GM12878 (cell line): ENCODE data around the gene C1QTNF8. TPM values are rescaled to one million over a fixed set of nuclear protein-coding genes. Genes with fewer than 3 reads are reported as not detected.

ENCODE experiments used
- ATAC-seq: fragments of 200-7000 bp; cut with Tn5 transposase; 3 replicates; pipeline ENCODE4 v1.9.1; 2020; ENCODE audit warnings: mild to moderate bottlenecking, moderate library complexity
- BruUV-seq: library from RNA; stranded (reverse); fragments of 400-500 nt; replicated peaks from 2 replicates; lab custom pipeline; 2021; lab: Mats Ljungman, UMichigan
- CTCF ChIA-PET: fragments of 300-600 bp; sonication (Branson Sonifier 250); formaldehyde crosslinking; extraction: SDS; loops from one replicate; lab custom pipeline; 2021; ENCODE audit warnings: inconsistent platforms; lab: Yijun Ruan, JAX
- POLR2A ChIA-PET: fragments of 350-600 bp; formaldehyde crosslinking; extraction: SDS; loops from one replicate; lab custom pipeline; 2021; ENCODE audit warnings: inconsistent platforms; lab: Charles Lee
- RAD21 ChIA-PET: fragments of 300-600 bp; sonication (Branson Sonifier 250); formaldehyde crosslinking; loops from one replicate; lab custom pipeline; 2023; ENCODE audit warnings: antibody characterized with exemption; ENCODE audit not compliant: unreplicated experiment; lab: Charles Lee
- SMC1A ChIA-PET: fragments of 300-600 bp; sonication (Branson Sonifier 250); formaldehyde crosslinking; loops from one replicate; lab custom pipeline; 2023; ENCODE audit not compliant: unreplicated experiment, uncharacterized antibody; lab: Charles Lee
- DNase-seq: peaks from one replicate; pipeline ENCODE4 v3.0.0-alpha.2; 2011; ENCODE audit warnings: low read depth, low spot score
- FAIRE-seq: peaks from 3 replicates; lab custom pipeline; 2011; peaks lifted over from hg19 to GRCh38; lab: Jason Lieb, UNC
- H2AFZ ChIP-seq: 2 replicates; pipeline ENCODE4 v1.6.0; 2011; ENCODE audit warnings: low read depth, low read length, control low read depth; ENCODE audit not compliant: control insufficient read depth
- H3K27ac ChIP-seq: 2 replicates; pipeline ENCODE4 v1.5.1; 2011; ENCODE audit warnings: control low read depth; ENCODE audit not compliant: control insufficient read depth, insufficient read depth
- H3K27me3 ChIP-seq, 2 experiments: replicated peaks in 1 of 2; 2 replicates each; pipeline versions ENCODE4 v1.6.0 to v1.6.1; 2011; ENCODE audit warnings: low read length in 1 of 2; ENCODE audit not compliant: control insufficient read depth in 2 of 2, insufficient read depth in 2 of 2
- H3K36me3 ChIP-seq, 2 experiments: 2 replicates each; pipeline ENCODE4 v1.5.1; 2011; ENCODE audit warnings: low read length in 1 of 2; ENCODE audit not compliant: control insufficient read depth in 2 of 2, insufficient read depth in 2 of 2
- H3K4me1 ChIP-seq: 2 replicates; pipeline ENCODE4 v1.6.1; 2011; ENCODE audit warnings: mild to moderate bottlenecking, low read length, moderate library complexity, mixed read lengths; ENCODE audit not compliant: control insufficient read depth, insufficient read depth
- H3K4me2 ChIP-seq: 2 replicates; pipeline ENCODE4 v1.6.0; 2011; ENCODE audit warnings: control low read depth; ENCODE audit not compliant: control insufficient read depth, insufficient read depth
- H3K4me3 ChIP-seq: fragments of 200-600 bp; sonication (generic); 2 replicates; pipeline ENCODE4 v1.5.1; 2016
- H3K79me2 ChIP-seq: 2 replicates; pipeline ENCODE4 v1.6.0; 2011; ENCODE audit warnings: low read length; ENCODE audit not compliant: control insufficient read depth, insufficient read depth
- H3K9ac ChIP-seq: 2 replicates; pipeline ENCODE4 v1.8.0; 2011; ENCODE audit warnings: low read length, control low read depth, mixed read lengths; ENCODE audit not compliant: control insufficient read depth, insufficient read depth
- H3K9me3 ChIP-seq: replicated peaks from 3 replicates; pipeline ENCODE4 v1.5.1; 2011; ENCODE audit warnings: mild to moderate bottlenecking, low read length; ENCODE audit not compliant: control insufficient read depth, insufficient read depth
- H4K20me1 ChIP-seq: 2 replicates; pipeline ENCODE4 v1.6.0; 2011; ENCODE audit not compliant: control insufficient read depth, insufficient read depth
- CUX1 ChIP-seq: IDR thresholded peaks from 2 replicates; pipeline ENCODE4 v1.6.1; 2012; ENCODE audit warnings: improper control_type of control experiment, low read depth, low read length; ENCODE audit not compliant: insufficient replicate concordance
- POLR2AphosphoS2 ChIP-seq: IDR thresholded peaks from 2 replicates; pipeline ENCODE4 v1.6.1; 2011; ENCODE audit warnings: low read depth, mild to moderate bottlenecking, low read length, improper control_type of control experiment, moderate library complexity
- RBBP5 ChIP-seq: fragments of 200-600 bp; sonication (generic); conservative IDR thresholded peaks from 2 replicates; pipeline ENCODE4 v1.6.1; 2016
- SMARCA5 ChIP-seq: fragments of 450-650 bp; IDR thresholded peaks from 2 replicates; pipeline ENCODE4 v1.6.1; 2017; ENCODE audit warnings: mild to moderate bottlenecking
- TCF12 ChIP-seq: IDR thresholded peaks from 2 replicates; pipeline ENCODE4 v1.6.1; 2011; ENCODE audit warnings: low read depth, mild to moderate bottlenecking, low read length
- YBX1 ChIP-seq: fragments of 450-650 bp; IDR thresholded peaks from 2 replicates; pipeline ENCODE4 v1.6.1; 2016; ENCODE audit warnings: antibody characterized with exemption
- ZBED1 ChIP-seq: IDR thresholded peaks from 2 replicates; pipeline ENCODE4 v1.6.1; 2016; ENCODE audit warnings: borderline replicate concordance
- WGBS: methylation state at CpG from one replicate; pipeline ENCODE4 v1.1.6; 2016; ENCODE audit warnings: low lambda C conversion rate; ENCODE audit not compliant: insufficient replicate concordance, insufficient coverage; ENCODE audit errors: missing lambda C conversion rate; 5-methylcytosine and 5-hydroxymethylcytosine counted together
- in situ Hi-C: fragments of 300-500 bp; cut with MboI; formaldehyde crosslinking; loops from 9 replicates; pipeline ENCODE4 v1.14.3; 2018; ENCODE audit warnings: mixed read lengths
- intact Hi-C: fragments of 100-400 bp; cut with micrococcal nuclease; formaldehyde crosslinking; loops from one replicate; pipeline ENCODE4 v1.14.2; 2022; ENCODE audit not compliant: unreplicated experiment
- polyA plus RNA-seq, 11 experiments: library from polyadenylated mRNA; depleted of rRNA in 4 of 11; unstranded in 6 of 11; stranded (reverse) in 5 of 11; fragments of >200 nt; fragmentation: Nextera tagmentation in 4 of 11; fragmentation: Illumina TruSeq in 1 of 11; extraction: Ambion mirVana in 4 of 11; extraction: Trizol in 1 of 11; gene quantifications; 1 replicate in 1 of 11; 2 replicates in 10 of 11; pipeline versions ENCODE4 v1.2.1 to v1.2.3, GENCODE V29; 2011 to 2016; ENCODE audit warnings: inconsistent platforms in 2 of 11, missing spikeins in 2 of 11, low read depth in 1 of 11
- total RNA-seq, 4 experiments: library from RNA; depleted of rRNA in 3 of 4; stranded (reverse); fragments of >200 nt in 3 of 4; fragmentation: Illumina TruSeq in 1 of 4; extraction: Trizol in 1 of 4; gene quantifications; 2 replicates each; pipeline versions ENCODE4 v1.2.1 to v1.2.3, GENCODE V29; 2013 to 2021

Gene C1QTNF8
- total and polyA plus RNA-seq, 10 of the 15 experiments (the other 5 are each of a cell fraction or from before 2014, with no cell fraction given), result not detected

- no peak for FAIRE-seq
- no peak overlapping the region for H3K4me3 ChIP-seq
- H3K4me2 ChIP-seq, result no peak overlapping the region
- ChIA-PET RAD21 (no interaction called here), SMC1A (no interaction called here), CTCF (no interaction called here), POLR2A (no interaction called here)
- H3K4me1 ChIP-seq, result no peaks in the 10 kb centered on the region
- no peaks in the 10 kb centered on the region for H3K79me2 ChIP-seq
- DNase-seq, result no peak
- H3K36me3 ChIP-seq, result no peaks in the 10 kb centered on the region
- no peak for ATAC-seq
- WGBS, result 6% methylated on average over 34 of the region's 35 CpGs
- H3K27ac ChIP-seq, result no peak overlapping the region
- H3K27me3 ChIP-seq, result no peaks in the 10 kb centered on the region
- no peak overlapping the region for H2AFZ ChIP-seq
- in situ Hi-C loops, result loop anchor here (10.0 kb wide), 1 partner anchor 55 kb away; no protein-coding TSS in a partner anchor
- intact Hi-C loops, result no loop called here
- no peaks in the 10 kb centered on the region for H4K20me1 ChIP-seq
- TF ChIP-seq POLR2AphosphoS2 (no peak), TCF12 (no peak), RBBP5 (no peak), ZBED1 (no peak), CUX1 (no peak), YBX1 (no peak), SMARCA5 (no peak)
- TF ChIP-seq, all 136 proteins: peak for 0
- Histone ChIP-seq H3K9ac (no peak overlapping the region), H3K9me3 (no peaks in the 10 kb centered on the region)
- BruUV-seq, result no TSS peak
These were observed 23.9 kb upstream of the C1QTNF8 start for GRCh38 chr16:1119766-1120576.
